Natural killer cell treated with Interleukin-12 subunit alpha and Interleukin-12 subunit beta and Interleukin-15 and Interleukin-18, amount 100 ng/mL, for 72 hours (primary cell): ENCODE data around the gene COQ10B. TPM values are rescaled to one million over a fixed set of nuclear protein-coding genes. Genes with fewer than 3 reads are reported as not detected.

Experiments used
- ATAC-seq, 2 donors: fragments of 150-1000 bp; cut with Tn5 transposase in 1 of 2; sonication (Bioruptor Pico), chemical (Tn5 transposase) in 1 of 2; 2 replicates each; pipeline ENCODE4 v1.10.0; 2021
- DNase-seq: peaks from one replicate; pipeline ENCODE4 v3.0.0; 2022; ENCODE audit warnings: low spot score
- H3K27ac Mint-ChIP-seq, 2 donors: 1 replicate in 1 of 2; 2 replicates in 1 of 2; pipeline ENCODE4 v1.8.0; 2022; ENCODE audit warnings: mixed read lengths in 2 of 2, mild to moderate bottlenecking in 1 of 2, moderate library complexity in 1 of 2
- H3K27me3 Mint-ChIP-seq, 2 donors: 1 replicate in 1 of 2; 2 replicates in 1 of 2; pipeline ENCODE4 v1.8.0; 2022; ENCODE audit warnings: mixed read lengths in 2 of 2
- H3K36me3 Mint-ChIP-seq: one replicate; pipeline ENCODE4 v1.8.0; 2022; ENCODE audit warnings: mixed read lengths
- H3K4me1 Mint-ChIP-seq, 2 donors: 1 replicate in 1 of 2; 2 replicates in 1 of 2; pipeline ENCODE4 v1.8.0; 2022; ENCODE audit warnings: low read depth in 2 of 2, mixed read lengths in 2 of 2, mild to moderate bottlenecking in 1 of 2
- H3K4me3 Mint-ChIP-seq: one replicate; pipeline ENCODE4 v1.8.0; 2022; ENCODE audit warnings: mixed read lengths
- H3K9me3 Mint-ChIP-seq: 2 replicates; pipeline ENCODE4 v1.8.0; 2022; ENCODE audit warnings: mixed read lengths
- total RNA-seq, 2 donors: library from RNA; stranded (reverse); gene quantifications; one replicate each; pipeline ENCODE4 v1.2.3, GENCODE V29; 2022

The COQ10B gene
- total RNA-seq, 2 donors from 2014 or later = 27.8 to 40.4 TPM

DNA sequence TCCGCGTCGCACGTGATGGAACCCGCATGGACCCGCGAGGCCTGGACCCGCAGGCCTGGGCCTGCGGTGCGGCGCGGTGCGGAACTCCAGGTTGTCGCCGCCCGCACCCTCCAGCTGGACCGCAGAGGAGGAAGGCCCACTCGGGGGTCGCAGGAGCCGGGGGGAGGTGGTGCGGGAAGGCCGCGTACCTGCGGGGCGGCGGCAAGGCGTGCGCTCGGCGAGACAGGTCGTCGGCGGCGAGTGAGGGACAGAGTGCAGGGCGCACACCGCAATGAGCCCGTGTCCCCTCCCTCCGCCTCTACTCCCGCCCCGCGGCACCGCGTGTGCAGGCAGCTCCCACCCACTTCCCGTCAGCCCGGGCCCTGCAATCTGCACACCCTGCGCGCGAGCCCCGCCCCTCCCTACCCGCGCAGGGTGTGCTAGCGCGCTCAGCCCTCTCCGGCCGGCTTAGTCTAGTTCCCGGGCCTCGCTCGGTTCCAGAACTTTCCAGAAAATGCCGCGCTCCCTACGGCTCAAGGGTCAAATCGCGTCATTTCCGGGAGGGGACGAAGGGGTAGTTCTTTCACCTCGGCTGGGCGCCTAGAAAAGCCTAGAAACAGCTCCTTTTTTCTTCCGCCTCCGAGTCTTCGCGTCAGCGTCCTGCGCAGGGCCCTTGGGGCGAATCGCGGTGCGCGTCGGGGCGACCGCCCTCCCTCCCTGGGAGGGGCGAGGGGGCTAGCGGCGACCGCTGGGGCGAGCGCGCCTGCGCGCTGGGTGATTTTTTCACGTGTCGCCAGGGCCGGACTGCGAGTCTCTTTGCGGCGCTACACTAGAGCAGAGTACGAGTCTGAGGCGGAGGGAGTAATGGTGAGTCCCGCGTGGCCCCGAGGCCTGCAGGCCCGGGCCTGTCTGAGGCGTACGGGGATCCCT is 46.5 kb downstream of the COQ10B start, which contains the start of the genes HSPD1 and HSPE1:
Gene HSPD1 (minus strand): TSS at position 247 of the 909 bp plus-strand sequence. CDS start 992 bp downstream, outside the sequence.
Gene HSPE1 (plus strand): TSS at position 786 of the 909 bp plus-strand sequence. CDS start 58 bp downstream, at position 844.
- Mint-ChIP-seq H3K27ac (peak within 1 kb of the TSS; percentile 86 to 95), H3K36me3 (peaks cover 45% of the 10 kb centered on the region), H3K4me3 (peak within 1 kb of the TSS; percentile 97), H3K27me3 (no peaks in the 10 kb centered on the region), H3K9me3 (no peaks in the 10 kb centered on the region), H3K4me1 (peaks cover 24 to 44% of the 10 kb centered on the region in 2 donors)
- DNase-seq = peak; percentile 99
- peak; percentile 95 for ATAC-seq

DNA sequence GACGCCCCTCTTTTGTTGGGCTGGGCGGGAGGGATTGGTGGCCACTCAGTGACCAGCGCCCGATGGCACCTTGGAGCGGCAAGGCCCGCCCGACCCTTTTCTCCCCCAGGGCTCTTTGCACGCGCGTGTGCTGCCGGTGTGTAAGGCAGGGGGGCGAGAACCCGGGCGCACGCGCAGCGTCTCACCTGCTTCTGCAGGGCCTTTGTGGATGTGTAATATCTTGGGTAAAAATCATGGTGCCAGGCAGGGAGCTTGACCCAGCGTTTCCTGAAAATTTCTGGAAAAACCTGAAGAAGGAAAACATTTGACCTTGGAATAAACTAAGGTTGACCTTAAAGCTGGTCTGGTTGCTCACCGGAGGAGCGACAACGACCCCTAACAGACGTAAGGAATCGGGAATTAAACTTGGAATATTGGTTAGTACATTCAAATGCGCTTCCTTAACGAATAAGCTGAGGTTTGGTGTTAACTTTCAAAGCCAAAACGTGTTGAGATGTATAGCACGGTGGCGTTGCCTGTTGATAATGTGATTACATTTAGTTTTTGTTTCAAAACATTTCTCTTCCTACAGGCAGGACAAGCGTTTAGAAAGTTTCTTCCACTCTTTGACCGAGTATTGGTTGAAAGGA is 47.3 kb downstream of the COQ10B start:
- ATAC-seq = peak in 1 of 2 donors; percentile 0
- Mint-ChIP-seq H3K36me3 (peaks cover 43% of the 10 kb centered on the region), H3K4me1 (peaks cover 23 to 42% of the 10 kb centered on the region in 2 donors), H3K9me3 (no peaks in the 10 kb centered on the region), H3K4me3 (peak overlapping the region; percentile 97), H3K27ac (peak overlapping the region; percentile 86 to 95), H3K27me3 (no peaks in the 10 kb centered on the region)
- no peak for DNase-seq

DNA sequence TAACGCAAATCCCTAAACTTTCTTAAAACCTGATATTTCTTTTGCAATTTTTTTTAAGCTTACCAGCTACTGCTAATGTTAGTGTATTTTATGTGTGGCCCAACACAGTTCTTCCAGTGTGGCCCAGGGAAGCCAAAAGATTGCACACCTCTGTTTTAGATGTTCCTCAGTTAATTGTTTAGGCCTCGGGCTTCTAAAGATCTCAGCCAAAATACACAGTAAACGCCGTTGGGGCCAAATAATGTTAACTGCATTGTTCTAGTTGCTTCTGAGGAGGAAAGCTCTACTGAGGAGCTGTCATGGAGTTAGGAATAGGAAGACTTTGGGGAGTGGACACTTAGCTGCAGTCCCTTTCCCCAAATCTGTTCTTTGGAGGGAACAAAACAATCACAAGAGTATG is 48.8 kb downstream of the COQ10B start:
- ATAC-seq (no peak), DNase-seq (no peak)
- Mint-ChIP-seq H3K9me3 (no peaks in the 10 kb centered on the region), H3K4me3 (peak overlapping the region; percentile 97), H3K27me3 (no peaks in the 10 kb centered on the region), H3K36me3 (peaks cover 31% of the 10 kb centered on the region), H3K4me1 (peaks cover 19 to 34% of the 10 kb centered on the region in 2 donors), H3K27ac (peak overlapping the region; percentile 86 to 95)

DNA sequence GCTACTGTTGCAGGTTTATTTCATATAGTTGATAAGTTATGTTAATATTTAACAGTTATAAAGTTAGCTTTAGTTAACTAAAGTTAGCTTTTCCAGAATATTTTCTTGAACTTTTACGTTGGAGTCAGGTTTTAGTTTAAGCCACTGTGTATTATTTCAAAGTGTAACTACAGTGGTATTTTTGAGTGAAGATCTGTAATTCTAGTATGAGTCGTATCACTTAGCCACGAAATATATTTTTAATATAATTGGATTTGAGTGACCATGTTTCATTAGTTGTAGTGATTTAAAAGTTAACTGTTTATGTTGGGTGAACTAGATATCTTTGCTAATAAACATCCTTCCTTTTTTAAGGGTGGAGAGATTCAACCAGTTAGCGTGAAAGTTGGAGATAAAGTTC is 49.3 kb downstream of the COQ10B start:
- Mint-ChIP-seq H3K9me3 (no peaks in the 10 kb centered on the region), H3K4me3 (peak overlapping the region; percentile 97), H3K4me1 (peaks cover 16 to 29% of the 10 kb centered on the region in 2 donors), H3K27me3 (no peaks in the 10 kb centered on the region), H3K27ac (peak overlapping the region; percentile 86 to 95), H3K36me3 (peaks cover 26% of the 10 kb centered on the region)
- ATAC-seq (no peak), DNase-seq (no peak)

DNA sequence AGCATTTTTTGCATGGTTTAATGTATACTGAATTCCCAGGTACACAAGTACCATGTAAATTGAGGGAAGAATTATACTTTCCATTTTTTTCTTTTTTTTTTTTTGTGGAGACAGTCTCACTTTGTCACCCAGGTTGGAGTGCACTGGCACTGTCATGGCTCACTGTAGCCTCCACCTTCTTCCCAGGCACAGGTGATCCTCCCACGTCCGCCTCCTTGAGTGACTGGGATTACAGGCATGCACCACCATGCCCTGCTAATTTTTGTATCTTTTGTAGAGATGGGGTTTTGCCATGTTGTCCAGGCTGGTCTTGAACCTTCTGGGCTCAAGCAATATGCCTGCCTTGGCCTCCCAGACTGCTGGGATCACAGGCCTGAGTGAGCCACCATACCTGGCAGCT is 50.6 kb downstream of the COQ10B start:
- DNase-seq (no peak), ATAC-seq (no peak)
- Mint-ChIP-seq H3K36me3 (peaks cover 23% of the 10 kb centered on the region), H3K4me3 (no peak overlapping the region), H3K27ac (no peak overlapping the region), H3K27me3 (no peaks in the 10 kb centered on the region), H3K9me3 (no peaks in the 10 kb centered on the region), H3K4me1 (peaks cover 9 to 22% of the 10 kb centered on the region in 2 donors)

DNA sequence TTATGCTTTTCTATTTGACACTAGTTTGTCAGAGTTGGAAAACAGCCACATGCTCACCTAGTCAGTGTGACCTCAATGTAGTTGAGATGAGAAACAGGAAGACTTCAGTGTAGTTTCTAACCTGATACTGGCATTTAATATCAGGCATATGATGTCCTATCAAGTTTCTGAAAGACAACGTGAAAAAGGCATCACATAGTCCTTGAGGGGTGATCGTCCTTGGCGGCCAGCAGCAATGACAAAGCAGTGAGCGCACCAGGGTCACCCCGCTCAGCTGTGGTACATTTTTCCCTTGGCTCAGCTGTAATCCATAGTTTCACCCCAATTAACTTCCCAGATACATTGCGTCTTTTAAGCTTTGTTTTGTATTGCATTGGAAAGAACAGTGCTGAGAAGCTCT is 51.2 kb downstream of the COQ10B start:
- no peaks in the 10 kb centered on the region for H3K9me3 Mint-ChIP-seq
- H3K4me3 Mint-ChIP-seq = no peak overlapping the region
- no peak overlapping the region for H3K27ac Mint-ChIP-seq
- ATAC-seq (no peak), DNase-seq (no peak)
- H3K27me3 Mint-ChIP-seq = no peaks in the 10 kb centered on the region
- H3K4me1 Mint-ChIP-seq = peaks cover 9 to 22% of the 10 kb centered on the region in 2 donors
- peaks cover 23% of the 10 kb centered on the region for H3K36me3 Mint-ChIP-seq

DNA sequence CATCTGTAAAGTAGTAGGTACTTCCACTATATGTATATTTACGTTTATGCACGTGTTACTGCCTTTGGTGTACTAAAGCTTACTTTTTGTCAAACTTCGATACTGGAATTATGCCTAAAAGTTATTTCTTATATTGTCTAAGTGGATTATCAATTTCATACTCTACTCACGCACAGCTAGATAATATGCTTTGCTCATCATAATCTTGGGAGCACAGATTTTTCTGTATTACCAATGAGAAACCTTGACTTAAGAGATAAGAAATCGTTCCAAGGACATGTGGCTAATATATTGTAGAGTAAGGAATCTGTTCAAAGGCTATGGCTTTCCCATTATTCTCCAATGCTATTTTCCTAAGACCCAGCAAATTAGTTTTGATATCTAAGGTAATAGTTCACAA is 53.3 kb downstream of the COQ10B start:
- H3K27me3 Mint-ChIP-seq = no peaks in the 10 kb centered on the region
- no peaks in the 10 kb centered on the region for H3K9me3 Mint-ChIP-seq
- DNase-seq = no peak
- peaks cover 4 to 12% of the 10 kb centered on the region in 2 donors for H3K4me1 Mint-ChIP-seq
- H3K36me3 Mint-ChIP-seq = peaks cover 14% of the 10 kb centered on the region
- H3K4me3 Mint-ChIP-seq = no peak overlapping the region
- H3K27ac Mint-ChIP-seq = no peak overlapping the region
- ATAC-seq = no peak

DNA sequence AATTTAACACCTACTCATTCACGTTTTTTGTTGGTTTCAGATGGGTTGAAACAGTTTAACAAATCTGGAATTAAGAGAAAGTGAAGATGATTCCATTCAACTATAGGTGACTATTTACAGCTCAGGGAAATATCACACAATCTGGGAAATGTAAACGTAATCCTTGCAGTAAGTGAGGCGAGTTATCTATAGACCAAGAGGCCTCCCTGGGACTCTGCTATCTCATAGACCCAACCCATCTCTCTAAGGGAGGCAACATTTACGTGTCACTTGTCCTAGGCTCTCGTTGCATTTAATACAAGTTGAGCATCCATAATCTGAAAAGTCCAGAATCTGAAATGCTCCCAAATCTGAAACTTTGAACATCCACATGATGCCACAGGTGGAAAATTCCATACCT is 60.6 kb downstream of the COQ10B start:
- Mint-ChIP-seq H3K4me3 (no peak overlapping the region), H3K9me3 (no peaks in the 10 kb centered on the region), H3K27me3 (no peaks in the 10 kb centered on the region), H3K36me3 (no peaks in the 10 kb centered on the region), H3K27ac (peak overlapping the region in 1 of 2 donors; percentile 98), H3K4me1 (peaks cover 22 to 27% of the 10 kb centered on the region in 2 donors)
- DNase-seq (no peak), ATAC-seq (no peak)

DNA sequence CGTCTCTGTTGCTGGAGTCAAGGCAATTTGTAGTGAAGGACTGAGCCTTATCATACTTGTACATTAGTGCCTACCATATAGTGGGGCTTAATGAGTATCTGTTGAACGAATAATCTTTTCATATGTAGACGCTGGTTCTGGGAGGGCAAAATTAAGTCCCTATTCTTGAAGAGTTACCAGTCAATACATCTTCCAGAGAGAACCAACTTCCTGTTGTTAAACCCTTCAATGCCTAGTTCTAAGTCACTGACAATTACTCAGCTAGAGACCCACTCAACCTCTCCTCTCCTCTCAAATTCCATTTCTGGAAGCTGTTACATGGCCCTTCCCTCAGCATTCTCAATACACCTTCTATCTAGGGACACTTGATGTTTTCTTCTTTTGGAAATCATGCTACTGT is 61.4 kb downstream of the COQ10B start:
- no peaks in the 10 kb centered on the region for H3K36me3 Mint-ChIP-seq
- peaks cover 22 to 27% of the 10 kb centered on the region in 2 donors for H3K4me1 Mint-ChIP-seq
- no peaks in the 10 kb centered on the region for H3K9me3 Mint-ChIP-seq
- H3K4me3 Mint-ChIP-seq = peak overlapping the region; percentile 93
- peak overlapping the region; percentile 95 to 98 for H3K27ac Mint-ChIP-seq
- no peak for ATAC-seq
- no peaks in the 10 kb centered on the region for H3K27me3 Mint-ChIP-seq
- DNase-seq = no peak

DNA sequence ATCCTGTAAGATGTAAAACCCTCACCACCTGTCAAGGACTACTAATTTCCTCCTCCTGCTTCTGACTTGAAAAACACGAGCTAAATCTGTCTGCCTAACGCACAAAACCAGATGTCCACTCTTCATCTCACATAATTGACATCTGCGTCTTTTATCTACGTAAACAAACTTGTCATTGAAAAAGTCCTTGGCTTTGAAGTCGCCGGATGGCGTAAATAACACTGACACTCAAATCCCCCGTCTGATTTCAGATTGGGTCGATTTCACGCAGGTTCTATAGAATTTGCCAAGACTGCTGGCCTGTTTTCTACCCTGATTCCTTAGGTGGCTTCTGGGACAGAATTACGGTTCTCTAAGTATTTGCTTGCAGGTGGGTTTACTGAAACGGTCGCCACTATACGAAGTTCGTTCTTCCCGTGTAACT is 62.0 kb downstream of the COQ10B start:
- Mint-ChIP-seq H3K4me3 (peak overlapping the region; percentile 93), H3K9me3 (no peaks in the 10 kb centered on the region), H3K27ac (peak overlapping the region; percentile 95 to 98), H3K4me1 (peaks cover 23 to 30% of the 10 kb centered on the region in 2 donors), H3K27me3 (no peaks in the 10 kb centered on the region), H3K36me3 (peaks cover 2% of the 10 kb centered on the region)
- peak in 1 of 2 donors; percentile 1 for ATAC-seq
- no peak for DNase-seq

DNA sequence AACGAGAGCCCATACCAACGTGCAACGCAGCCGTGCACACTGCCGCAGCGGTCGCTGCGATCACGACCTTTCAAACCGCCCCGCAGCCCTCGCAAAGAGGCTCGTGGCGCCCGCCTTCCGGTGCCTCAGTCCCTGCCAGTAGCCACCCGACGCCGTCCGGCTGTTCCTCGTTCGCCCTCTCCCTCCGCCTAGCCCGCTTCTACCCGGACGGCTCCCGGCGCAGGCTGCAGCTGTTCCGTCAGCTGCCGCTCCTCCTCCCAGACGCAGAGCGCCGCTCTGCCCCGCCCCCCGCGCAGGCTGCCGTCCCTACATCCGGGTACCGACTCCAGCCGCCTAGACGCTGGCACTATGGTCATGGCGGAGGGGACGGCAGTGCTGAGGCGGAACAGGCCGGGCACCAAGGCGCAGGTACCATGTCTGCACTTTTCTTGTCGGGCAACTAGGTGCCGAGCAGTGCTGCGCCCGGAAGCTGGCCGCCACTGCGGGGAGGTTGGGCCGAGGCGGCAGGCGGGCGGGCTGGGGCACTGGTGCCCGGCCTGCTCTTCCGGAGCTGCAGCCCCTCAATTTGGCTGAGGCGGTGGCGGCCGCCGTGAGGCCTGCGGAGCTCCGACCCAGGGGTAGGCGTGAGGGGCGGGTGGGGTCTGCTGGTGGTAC is 62.5 kb downstream of the COQ10B start, which contains the start of gene MOB4:
Gene MOB4 (plus strand): TSS at position 328 of the 654 bp plus-strand sequence. CDS start 21 bp downstream, at position 349.
- Mint-ChIP-seq H3K27ac (peak within 1 kb of the TSS; percentile 95 to 98), H3K27me3 (no peaks in the 10 kb centered on the region), H3K4me3 (peak within 1 kb of the TSS; percentile 93), H3K9me3 (no peaks in the 10 kb centered on the region), H3K36me3 (peaks cover 7% of the 10 kb centered on the region), H3K4me1 (peaks cover 26 to 33% of the 10 kb centered on the region in 2 donors)
- peak; percentile 98 to 99 for ATAC-seq
- peak; percentile 96 for DNase-seq

DNA sequence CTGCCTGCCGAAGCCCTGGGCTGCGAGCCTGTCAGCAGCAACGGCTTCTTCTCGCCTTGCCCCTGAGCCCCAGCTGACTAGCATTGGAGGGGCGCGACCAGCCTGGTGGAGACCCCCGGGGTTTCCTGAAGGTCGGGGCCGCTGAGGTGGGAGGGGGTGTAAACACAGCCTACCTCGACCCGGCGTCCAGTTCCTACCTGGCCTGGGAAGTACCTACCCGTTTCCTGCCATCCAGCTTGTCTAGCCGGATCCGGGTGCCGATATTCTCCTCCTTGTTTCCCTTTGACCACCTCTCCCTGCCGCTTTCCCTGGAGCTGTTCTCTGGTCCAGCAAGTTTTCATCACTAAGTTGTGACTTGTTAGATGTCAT is 63.0 kb downstream of the COQ10B start:
- peak overlapping the region; percentile 93 for H3K4me3 Mint-ChIP-seq
- H3K9me3 Mint-ChIP-seq = no peaks in the 10 kb centered on the region
- no peak for DNase-seq
- H3K27me3 Mint-ChIP-seq = no peaks in the 10 kb centered on the region
- peaks cover 30 to 33% of the 10 kb centered on the region in 2 donors for H3K4me1 Mint-ChIP-seq
- peak; percentile 1 to 3 for ATAC-seq
- H3K36me3 Mint-ChIP-seq = peaks cover 10% of the 10 kb centered on the region
- H3K27ac Mint-ChIP-seq = peak overlapping the region; percentile 95 to 98

DNA sequence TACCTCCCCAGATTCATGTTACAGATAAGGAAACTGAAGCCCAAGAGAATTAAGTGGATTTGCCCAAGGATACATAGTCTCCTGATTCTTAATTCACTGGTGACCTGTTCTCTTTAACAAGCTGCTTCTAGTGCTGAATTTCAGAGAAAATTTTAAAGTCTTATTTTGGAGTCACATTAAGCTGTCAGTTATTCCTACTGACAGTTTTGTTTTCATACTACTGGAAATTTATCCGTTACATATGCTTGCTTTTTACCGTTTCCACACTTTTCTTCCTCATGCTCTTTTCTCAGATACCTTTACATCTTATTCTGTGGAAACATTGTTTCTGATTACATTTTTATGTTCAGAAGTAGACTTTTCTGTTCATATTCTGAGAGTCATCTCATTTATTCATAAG is 63.8 kb downstream of the COQ10B start:
- DNase-seq (no peak), ATAC-seq (no peak)
- peak overlapping the region; percentile 93 for H3K4me3 Mint-ChIP-seq
- no peaks in the 10 kb centered on the region for H3K9me3 Mint-ChIP-seq
- peak overlapping the region; percentile 95 to 98 for H3K27ac Mint-ChIP-seq
- no peaks in the 10 kb centered on the region for H3K27me3 Mint-ChIP-seq
- H3K36me3 Mint-ChIP-seq = peaks cover 10% of the 10 kb centered on the region
- peaks cover 30 to 33% of the 10 kb centered on the region in 2 donors for H3K4me1 Mint-ChIP-seq
